Epidermal melanocyte (primary cell): Measurements from ENCODE around the gene GLCE.
"Not testable (repeated sequence)": the region's sequence is repeated elsewhere in the genome, so short reads cannot be mapped to it uniquely, and the experiment has no call there.

Experiments
- DNase-seq: peaks from one replicate; pipeline ENCODE4 v3.0.0; 2011; ENCODE audit warnings: low spot score; ENCODE audit not compliant: insufficient read length

GLCE gene

GRCh38 chr15:69271217-69271616, 110.8 kb downstream of the GLCE start:
- no peak for DNase-seq

DNA sequence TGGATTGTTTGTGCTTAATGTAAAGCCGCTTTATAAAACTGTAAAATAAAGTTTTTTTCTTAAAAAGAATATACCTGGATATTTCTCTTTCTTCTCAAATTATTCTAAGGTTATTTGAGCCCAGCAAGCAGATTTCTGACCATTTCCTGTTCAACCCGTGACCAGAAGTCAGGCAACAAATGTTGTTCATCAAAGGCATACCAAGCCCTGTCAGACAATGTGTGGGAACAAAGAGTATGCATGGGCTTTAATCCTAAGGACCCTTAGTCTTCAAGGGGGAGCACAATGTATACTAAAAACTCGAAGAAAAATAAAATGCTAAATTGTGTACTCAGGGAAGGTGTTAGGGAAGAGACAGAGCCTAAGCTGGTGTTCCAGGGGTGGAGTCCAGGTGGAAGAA, 111.7 kb downstream of the GLCE start:
- DNase-seq: no peak

GRCh38 chr15:69272891-69273290, 112.5 kb downstream of the GLCE start:
- DNase-seq: no peak

GRCh38 chr15:69275074-69275670, 114.7 kb downstream of the GLCE start:
- no peak for DNase-seq

DNA sequence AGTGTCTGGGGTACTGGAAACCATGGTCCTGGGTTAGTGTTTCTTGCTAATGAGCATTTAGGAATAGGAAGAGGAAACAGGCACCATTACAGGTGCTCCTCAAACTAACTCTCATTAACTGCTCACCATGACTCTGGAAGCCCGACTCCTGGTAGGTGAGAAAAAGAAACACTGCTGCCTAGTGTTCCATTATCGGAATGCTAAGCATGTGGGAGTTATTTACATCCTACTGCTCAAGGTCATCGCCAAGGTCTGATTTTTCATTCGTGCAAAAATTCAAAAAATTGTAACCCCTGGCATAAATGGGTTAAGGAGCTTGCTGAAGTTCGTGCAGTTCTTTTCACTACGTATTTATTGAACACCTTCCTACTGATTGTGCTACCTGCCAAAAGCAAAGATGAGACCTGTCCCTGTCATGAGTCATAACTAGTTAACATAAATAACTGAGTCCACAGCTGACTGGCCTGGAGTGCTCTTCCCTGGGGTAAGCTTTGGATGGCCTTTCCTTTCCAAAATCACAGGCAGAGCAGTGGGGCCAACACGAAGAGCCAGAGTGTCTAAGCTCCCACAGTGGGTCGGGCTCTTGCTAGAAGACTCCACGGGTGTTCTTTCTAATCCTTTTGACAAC, 115.6 kb downstream of the GLCE start:
- no peak for DNase-seq

- DNase-seq: no peak
Measured at GRCh38 chr15:69277316-69277715, 116.9 kb downstream of the GLCE start.

DNA sequence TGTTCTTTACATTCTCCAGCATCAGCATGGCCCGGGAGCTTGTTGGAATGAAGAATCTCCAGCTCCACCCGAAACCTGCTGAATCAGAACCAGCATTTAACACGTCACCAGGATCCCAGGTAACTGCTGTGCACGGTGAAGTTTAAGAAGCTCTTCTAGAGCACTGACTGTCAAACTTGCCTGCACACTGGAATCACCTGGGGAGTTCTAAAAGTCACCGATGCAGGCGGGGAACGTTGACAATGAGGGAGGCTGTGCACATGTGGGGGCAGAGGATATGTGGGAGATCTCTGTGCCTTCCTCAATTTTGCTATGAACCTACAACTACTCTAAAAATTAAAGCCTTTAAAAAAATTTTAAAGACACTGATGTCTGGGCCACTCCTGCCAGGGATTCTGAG, 119.2 kb downstream of the GLCE start:
- no peak for DNase-seq

GRCh38 chr15:69280783-69281182, 120.3 kb downstream of the GLCE start:
- no peak for DNase-seq

DNA sequence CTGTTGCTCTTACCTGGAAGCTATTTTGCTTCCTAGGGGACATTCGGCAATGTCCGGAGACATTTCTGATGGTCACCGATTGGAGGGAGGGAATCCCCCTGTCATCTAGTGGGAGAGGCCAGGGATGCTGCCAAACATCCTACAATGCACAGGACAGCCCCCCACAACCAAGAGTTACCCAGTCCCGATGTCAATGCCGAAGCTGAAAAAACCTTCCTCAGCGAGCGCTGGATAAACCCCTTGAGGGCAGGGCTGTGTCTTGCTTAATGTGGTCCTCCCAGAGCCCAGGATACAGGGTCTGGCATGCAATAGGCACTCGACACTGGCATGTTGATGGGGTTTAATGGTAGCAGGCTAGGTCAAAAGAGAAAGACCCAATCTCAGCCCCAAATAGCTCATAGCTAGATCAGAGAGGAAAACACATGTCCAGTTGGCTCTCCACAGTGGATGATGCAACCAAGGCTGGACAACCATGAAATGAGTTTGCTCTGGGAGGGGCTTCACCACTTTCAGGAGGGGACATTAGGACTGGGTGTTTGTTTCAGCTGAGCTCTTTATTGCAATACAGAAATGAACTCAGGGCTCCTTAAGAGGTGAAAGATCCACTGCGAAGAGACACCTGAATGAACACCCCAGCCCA, 121.8 kb downstream of the GLCE start:
- no peak for DNase-seq

- DNase-seq: no peak
Measured at GRCh38 chr15:69285834-69286233, 125.4 kb downstream of the GLCE start.

DNA sequence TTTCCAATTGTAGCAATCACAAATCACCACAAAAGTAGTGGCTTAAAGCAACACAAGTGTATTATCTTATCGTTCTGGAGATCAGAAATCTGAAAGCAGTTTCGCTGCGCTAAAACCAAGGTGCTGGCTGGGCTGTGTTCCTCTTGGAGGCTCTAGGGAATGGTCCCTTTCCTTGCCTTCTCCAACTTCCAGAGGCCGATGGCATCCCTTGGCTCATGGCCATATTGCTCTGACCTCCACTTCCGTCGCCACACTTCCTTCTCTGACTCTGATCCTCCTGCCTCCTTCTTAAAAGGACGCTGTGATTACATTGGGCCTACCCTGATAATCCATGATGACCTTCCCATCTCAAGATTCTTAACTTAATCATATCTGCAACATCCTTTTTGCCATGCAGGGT, 127.6 kb downstream of the GLCE start:
- no peak for DNase-seq

GRCh38 chr15:69288531-69289341, 128.3 kb downstream of the GLCE start:
- no peak for DNase-seq

- DNase-seq: no peak
Measured at GRCh38 chr15:69289342-69290146, 129.1 kb downstream of the GLCE start.

DNA sequence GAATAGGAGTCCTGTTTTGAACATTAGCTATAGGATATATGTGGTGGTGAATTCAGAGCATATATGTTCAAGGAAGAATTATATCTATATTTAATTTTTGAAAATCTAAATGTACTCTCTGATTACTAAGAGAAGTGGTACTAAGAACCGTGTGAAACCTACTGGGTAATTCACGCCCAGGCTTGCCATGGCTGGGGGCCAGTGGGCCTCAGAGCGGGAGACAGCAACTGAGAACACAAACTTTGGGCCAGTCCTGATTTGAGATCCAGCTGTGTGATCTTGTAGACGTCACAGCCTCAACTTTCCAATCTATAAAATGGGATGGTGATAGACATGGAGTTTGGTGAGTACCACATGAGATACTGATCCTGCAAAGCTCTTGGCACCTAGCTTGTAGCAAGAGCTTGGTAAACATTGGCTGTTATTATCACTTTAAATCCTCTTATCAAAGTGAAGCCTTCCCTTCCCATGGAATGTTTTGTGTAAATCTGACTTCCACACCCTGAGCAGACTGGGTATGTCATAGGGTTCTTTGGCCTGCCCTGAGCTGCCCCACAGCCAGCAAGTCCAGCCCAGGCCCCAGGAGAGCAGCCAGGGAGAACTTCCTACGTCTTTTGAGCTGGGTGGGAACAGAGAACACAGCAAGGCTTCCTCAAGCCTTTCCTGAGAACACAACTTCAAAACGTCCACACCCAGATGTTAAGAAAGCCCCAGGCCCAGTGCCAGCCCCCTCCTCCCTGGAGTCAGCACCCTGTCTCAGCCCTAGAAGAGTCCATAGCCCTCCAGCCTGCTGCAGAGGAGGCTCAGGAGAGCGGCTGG, 130.1 kb downstream of the GLCE start:
- DNase-seq: no peak

GRCh38 chr15:69291651-69292050, 131.2 kb downstream of the GLCE start:
- not testable (repeated sequence) for DNase-seq

DNA sequence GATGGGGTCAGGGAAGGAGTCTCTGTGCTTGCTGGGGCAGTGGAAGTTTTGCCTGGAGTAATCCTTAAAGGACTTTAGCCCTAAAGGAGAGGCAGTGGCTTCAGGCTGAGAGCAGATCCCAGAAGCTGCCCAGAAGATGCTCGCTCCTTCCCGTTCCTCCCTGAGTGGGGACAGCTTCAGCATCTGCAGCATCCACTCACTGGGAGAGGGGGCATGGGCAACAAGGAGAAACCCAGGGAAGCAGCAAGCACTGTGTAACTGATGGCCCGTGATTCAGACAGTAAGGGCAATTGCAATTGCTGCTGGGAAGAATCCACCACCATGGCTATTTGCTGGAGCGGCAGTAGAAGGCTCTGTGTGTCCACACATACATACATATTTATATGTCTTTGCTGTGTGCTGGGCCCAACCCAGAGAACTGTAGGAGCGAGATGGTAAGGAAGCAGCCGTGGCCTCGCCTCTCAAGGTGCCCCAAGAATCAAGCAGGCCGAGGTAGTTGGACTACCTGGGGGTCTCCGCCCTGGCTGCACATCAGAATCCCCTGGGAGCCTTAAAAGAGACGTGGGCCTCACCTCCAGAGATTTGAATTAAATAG, 132.5 kb downstream of the GLCE start:
- DNase-seq: no peak

DNA sequence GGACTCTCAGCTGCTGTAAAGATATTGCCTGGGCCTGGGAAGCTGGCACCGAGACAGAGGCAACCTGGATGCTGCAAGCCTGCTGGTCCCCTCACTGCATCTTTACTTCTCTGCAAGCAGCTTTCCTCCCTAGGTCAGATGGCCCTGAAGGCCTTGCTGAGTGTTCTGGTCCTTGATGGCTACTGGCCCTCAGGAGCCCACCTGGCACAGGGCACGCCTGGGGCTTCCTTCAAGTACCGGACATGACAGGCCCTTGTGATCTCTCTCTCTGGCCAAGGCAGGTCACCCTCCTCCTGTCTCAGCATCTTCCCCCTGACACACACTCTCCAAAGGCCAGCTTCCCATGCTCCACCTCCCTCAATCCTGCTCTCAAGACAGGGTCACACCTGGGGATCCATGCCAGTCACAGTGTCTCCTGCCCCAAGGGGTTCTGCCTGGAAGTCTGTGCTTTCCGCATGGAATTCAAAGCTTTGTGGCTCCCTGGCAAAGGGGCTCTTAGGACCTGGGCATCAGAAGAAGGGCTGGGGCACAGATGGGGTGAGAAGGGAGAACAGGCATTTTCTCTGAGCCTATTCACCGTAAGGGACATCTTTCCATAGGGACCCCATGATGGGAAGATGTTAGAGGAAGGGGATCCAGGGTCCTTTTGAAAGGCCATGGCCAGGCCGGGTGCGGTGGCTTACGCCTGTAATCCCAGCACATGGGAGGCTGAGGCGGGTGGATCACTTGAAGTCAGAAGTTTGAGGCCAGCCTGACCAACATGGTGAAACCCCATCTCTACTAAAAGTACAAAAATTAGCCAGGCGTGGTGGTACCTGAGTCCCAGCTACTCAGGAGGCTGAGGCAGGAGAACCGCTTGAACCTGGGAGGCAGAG, 133.5 kb downstream of the GLCE start:
- no peak for DNase-seq

DNA sequence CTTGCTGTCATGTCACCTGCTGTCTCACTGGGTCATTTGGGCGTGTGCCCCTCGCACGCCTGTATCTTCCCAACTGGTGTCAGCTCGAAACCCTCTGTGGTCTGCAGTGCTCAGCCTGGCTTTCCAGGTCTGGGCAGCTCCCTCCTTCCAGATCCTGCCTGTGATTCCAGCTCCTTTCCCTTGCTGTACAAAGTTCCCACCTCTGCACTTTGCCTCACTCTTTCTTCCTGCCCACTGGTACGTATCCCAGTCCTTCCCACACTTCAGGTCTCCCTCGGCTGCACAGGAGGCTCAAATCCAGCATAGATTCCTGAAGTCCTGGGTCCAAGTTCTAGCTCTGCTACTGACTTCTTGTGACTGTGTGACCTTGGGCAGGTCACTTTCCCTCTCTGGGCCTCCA, 136.2 kb downstream of the GLCE start:
- DNase-seq: no peak
